ENCODE results near the gene RFNG. TPM values are rescaled to one million over a fixed set of nuclear protein-coding genes. Genes with fewer than 3 reads are reported as not detected.

RFNG gene
- total RNA-seq, 2 donors from 2014 or later, result 21.4 to 25.3 TPM

DNA sequence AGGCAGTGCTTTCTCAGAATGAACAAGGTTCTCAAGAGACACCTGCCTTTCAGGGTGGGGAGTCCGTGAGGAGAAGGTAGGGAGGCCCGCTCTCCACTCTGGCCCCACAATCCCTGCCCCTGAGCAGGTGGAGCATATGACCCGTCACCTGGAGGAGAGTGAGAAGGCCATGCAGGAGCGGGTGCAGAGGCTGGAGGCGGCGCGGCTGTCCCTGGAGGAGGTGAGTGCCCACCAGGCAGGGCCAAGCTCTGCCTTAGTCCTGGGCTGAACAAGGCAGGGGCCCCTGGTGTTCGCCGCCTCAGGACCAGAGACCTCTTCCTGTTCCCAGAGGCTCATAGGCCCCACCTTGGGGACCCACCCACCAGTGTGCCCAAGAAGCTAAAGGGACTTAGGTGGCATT lies 22.6 kb downstream of the RFNG start:
- H3K4me3 ChIP-seq, result no peak overlapping the region
- no peaks in the 10 kb centered on the region for H3K36me3 ChIP-seq
- no peaks in the 10 kb centered on the region for H3K27me3 ChIP-seq
- no peaks in the 10 kb centered on the region for H3K9me3 ChIP-seq
- no peak overlapping the region for H3K27ac ChIP-seq
- no peak for TF ChIP-seq CTCF (IDR thresholded peaks at IDR 0.05)
- no peak for DNase-seq (ENCODE audit: low spot score)
- peaks cover 0 to 29% of the 10 kb centered on the region in 2 donors for H3K4me1 ChIP-seq

DNA sequence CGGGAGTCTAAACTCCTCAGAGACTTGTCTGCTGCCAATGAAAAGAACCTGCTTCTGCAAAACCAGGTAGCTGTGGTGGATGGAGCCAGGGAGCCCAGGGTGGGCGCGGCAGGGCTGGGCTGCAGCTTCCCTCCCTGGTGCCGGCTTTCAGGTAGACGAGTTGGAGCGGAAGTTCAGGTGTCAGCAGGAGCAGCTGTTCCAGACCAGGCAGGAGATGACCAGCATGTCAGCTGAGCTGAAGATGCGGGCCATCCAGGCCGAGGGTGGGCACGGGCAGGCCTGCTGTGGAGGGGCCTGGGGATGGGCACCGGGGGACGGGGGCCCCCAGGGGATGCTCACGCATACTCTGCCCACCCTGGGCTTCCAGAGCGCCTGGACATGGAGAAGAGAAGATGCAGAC lies 23.4 kb downstream of the RFNG start:
- Histone ChIP-seq H3K4me3 (no peak overlapping the region), H3K9me3 (no peaks in the 10 kb centered on the region), H3K4me1 (peaks cover 0 to 35% of the 10 kb centered on the region in 2 donors), H3K36me3 (no peaks in the 10 kb centered on the region), H3K27me3 (no peaks in the 10 kb centered on the region), H3K27ac (no peak overlapping the region)
- DNase-seq (ENCODE audit: low spot score), result no peak
- TF ChIP-seq CTCF (IDR thresholded peaks at IDR 0.05), result no peak

GRCh38 chr17:82025401-82026107 lies 26.1 kb downstream of the RFNG start:
- Histone ChIP-seq H3K27me3 (no peaks in the 10 kb centered on the region), H3K9me3 (no peaks in the 10 kb centered on the region), H3K4me3 (no peak overlapping the region), H3K4me1 (peaks cover 0 to 36% of the 10 kb centered on the region in 2 donors), H3K27ac (no peak overlapping the region), H3K36me3 (no peaks in the 10 kb centered on the region)
- no peak for TF ChIP-seq CTCF (IDR thresholded peaks at IDR 0.05)
- DNase-seq (ENCODE audit: low spot score), result no peak

- Histone ChIP-seq H3K4me1 (peaks cover 0 to 29% of the 10 kb centered on the region in 2 donors), H3K27ac (no peak overlapping the region), H3K36me3 (no peaks in the 10 kb centered on the region), H3K9me3 (no peaks in the 10 kb centered on the region), H3K27me3 (no peaks in the 10 kb centered on the region), H3K4me3 (no peak overlapping the region)
- DNase-seq (ENCODE audit: low spot score), result no peak
- no peak for TF ChIP-seq CTCF (IDR thresholded peaks at IDR 0.05)
Measured at GRCh38 chr17:82024859-82025258, 26.8 kb downstream of the RFNG start.

DNA sequence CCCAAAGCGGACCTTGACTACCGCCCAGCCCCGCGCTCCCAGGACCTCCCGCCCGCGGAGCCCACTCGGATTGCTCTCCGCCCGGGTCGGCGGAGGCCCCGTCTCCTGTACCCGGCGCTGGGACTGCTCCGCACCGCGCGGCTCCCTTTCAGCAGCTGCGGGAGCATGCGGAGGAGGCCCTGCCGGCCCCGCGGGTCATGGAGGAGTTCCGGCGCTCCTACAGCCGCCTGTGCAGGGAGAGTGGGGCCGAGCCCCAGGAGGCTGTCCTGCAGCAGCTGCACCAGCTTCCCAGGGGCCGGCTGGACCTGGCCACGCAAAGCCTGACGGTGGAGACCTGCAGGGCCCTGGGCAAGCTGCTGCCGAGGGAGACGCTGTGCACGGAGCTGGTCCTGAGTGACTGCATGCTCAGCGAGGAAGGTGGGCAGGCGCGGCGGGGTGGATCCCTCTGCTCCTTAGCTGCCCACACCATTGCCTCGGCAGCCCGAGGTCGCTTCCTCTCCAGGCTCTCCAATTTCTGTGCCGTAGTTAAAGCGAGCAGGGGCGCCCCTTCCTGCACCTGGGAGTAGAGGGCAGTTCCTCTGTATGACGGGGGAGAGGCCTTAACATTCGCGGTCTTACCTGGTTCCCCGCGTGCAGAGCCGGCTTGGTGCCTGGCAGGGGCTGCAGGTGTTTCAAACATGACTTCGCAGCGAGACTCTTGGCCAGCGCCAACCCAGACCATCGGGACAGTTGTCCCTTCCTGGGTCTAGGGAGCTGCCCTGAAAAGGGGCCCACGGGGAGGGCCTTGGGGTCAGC lies 28.0 kb downstream of the RFNG start:
- Histone ChIP-seq H3K27ac (no peak overlapping the region), H3K9me3 (no peaks in the 10 kb centered on the region), H3K4me1 (peaks cover 0 to 28% of the 10 kb centered on the region in 2 donors), H3K36me3 (peaks cover 5% of the 10 kb centered on the region), H3K4me3 (peak overlapping the region; percentile 54 to 73), H3K27me3 (no peaks in the 10 kb centered on the region)
- TF ChIP-seq CTCF (IDR thresholded peaks at IDR 0.05), result no peak
- no peak for DNase-seq (ENCODE audit: low spot score)

Measured in right atrium auricular region (tissue), 2 donors.